SHP77 treated with DMSO at 0.1 percent for 48 hours (cell line): ENCODE results near the gene APMAP.
"Not testable (repeated sequence)": the region's sequence is repeated elsewhere in the genome, so short reads cannot be mapped to it uniquely, and the experiment has no call there.

ENCODE experiments used
- DNase-seq: peaks from one replicate; lab custom pipeline; 2025; lab: John Stamatoyannopoulos, UW

Gene APMAP

DNA sequence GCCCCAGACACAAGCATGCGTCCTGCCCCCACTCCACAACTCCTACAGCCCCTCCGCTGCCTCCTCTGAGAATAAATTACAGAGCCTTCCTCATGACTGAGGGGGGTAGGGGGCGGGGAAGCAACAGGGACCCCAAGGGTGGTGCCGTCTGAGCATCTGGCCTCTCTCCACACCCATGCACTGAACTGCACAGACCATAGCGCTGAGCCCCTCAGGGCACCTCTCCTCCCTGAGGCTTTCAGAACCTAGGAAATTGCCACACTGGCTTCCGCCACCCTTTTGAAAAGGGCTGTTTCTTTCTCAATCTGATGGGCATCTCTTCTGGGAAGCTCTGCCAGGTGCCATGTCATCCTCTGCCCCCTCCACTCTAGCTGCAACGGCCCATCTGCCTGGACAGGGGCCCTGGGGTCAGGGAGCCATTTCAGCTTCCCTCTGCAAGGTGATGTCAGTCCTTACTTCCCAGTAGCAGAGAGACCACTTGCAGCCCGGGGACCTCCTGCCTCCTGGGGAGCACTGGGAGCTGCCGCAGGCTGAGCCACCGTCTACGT lies 40.9 kb downstream of the APMAP start:
- DNase-seq: no peak

DNA sequence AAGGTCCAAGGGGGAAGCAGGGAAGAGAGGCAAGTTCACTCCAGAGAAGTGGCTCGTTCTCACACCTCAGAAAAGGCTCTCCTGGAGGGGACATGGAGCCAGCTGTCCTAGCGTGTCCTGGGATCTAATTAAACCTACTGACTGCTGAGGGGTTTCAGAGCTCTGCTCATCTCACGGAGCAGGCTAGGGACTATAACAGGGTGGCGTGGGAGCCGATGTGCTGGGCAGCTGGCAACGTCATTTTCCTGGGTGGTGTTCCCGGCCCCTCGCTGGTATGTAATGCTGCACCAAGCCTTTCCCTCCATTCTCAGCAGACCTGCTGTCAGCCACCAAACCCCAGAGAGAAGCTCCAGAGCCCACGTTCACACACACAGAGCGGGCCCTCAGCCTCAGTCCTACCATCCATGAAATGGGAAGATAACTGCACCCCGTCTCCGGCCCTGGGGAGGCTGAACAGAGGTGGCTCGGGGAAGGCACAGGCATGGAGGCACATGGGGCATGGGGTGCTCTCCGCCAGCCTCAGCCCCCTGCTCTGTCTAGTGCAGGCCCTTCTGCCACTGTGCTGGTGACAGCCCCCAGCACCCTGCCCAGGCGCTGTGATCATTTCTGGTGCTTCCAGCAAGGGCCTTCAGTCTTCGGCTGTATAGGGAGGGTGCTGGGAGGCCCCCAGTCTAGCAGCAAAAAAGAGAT lies 41.6 kb downstream of the APMAP start:
- DNase-seq: no peak

DNA sequence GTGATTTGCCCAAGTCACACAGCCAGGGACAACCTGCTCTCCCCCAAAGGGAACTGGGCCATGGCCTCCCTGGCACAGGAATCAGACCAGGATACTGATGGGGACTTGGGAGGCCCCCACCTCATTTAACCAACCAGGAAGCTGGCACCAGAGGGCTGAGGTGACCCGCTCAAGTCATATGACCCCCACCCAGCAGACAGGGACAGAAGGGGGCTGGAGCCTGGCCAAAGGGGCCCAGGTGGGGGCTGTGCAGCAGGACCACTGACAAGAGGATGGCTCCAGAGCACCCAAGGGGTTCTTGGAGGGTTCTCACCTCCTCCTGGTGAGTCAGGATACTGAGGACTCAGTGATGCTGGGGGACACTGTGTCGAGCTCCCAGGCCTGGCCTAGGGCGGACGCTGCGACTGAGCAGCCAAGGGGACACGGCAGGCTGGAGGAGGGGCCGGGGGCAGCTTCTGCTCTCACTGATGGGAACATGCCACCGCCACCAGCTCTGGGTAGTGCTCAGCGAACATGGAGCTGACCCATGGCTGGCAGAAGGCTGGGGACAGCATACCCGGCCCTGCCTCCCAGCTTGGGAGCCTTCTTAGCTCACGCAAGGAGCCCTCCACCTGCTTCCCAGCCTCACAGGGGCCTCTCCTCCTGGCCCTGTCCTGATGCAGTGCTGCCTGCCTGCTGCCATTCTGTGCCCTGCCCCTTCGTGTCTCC lies 42.3 kb downstream of the APMAP start:
- DNase-seq: no peak

DNA sequence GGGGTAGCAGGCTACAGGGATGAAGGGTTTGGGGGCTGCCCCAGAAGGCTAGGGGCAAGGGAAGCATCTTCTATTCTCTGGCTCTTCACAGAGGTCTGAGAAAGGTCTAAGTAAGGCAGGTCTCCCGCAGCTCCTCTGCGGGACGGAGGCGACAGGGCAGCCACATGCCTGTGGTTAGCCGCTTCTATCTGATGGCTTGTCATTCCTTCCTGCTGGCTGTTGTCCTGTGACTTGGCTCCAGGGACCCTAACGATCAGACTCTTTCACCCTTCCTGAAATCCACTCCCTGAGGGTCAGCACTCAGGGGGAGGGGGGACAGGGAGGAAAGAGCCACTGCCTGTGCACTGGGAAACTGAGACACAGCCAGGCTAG lies 42.8 kb downstream of the APMAP start:
- DNase-seq: no peak

DNA sequence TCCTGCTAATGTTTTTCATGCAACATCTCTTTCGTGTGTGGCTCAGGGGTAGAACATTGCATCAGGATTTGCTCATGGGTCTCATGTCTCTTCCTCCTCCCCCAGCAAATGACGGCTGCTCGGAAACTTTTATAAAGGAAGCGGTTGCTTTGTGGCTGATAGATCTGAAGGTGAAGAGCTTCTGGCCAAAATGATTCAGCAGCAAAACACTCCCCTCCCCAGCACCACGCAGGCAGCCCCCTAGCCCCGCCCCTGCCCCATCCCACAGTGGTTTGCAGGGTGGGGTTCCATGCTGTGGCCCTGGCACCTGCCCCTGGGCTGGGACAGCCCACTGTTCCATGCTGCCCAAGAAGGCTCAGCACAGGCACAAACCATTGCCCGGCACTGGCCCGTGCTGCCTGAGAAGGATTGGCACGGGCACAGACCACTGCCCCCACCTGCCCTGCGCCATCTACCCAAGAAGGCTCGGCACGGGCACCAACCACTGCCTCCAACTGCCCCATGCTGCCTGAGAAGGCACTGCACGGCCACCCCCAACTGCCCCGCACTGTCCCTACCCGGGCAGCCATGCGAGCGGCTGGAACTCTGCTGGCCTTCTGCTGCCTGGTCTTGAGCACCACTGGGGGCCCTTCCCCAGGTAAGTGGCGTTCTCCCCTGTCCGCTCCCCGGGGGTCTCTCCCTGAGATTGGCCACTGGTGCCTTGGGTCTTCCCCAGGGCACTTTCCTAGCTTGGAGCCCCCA lies 43.4 kb downstream of the APMAP start, which contains the start of gene CST7:
Gene CST7 (plus strand): TSS at position 331 of the 741 bp plus-strand sequence. CDS start 237 bp downstream, at position 568.
- DNase-seq: no peak

DNA sequence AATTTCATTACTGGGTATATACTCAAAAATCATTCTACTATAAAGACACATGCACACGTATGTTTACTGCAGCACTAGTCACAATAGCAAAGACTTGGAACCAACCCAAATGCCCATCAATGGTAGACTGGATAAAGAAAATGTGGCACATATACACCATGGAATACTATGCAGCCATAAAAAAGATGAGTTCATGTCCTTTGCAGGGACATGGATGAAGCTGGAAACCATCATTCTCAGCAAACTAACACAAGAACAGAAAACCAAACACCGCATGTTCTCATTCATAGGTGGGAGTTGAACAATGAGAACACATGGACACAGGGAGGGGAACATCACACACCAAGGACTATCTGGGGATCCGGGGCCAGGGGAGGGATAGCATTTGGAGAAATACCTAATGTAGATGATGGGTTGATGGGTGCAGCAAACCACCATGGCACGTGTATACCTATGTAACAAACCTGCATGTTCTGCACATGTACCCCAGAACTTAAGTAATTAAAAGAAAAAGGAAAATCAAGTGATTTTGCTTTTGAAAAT lies 44.1 kb downstream of the APMAP start:
- DNase-seq: not testable (repeated sequence)

DNA sequence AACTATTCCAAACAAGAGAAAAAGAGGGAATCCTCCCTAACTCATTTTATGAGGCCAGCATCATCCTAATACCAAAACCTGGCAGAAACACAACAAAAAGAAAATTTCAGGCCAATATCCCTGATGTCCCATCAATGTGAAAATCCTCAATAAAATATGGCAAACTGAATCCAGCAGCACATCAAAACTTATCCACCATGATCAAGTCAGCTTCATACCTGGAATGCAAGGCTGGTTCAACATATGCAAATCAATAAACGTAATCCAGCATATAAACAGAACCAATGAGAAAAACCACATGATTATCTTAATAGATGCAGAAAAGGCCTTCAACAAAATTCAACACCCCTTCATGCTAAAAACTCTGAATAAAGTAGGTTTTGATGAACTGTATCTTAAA lies 46.2 kb downstream of the APMAP start:
- not testable (repeated sequence) for DNase-seq

DNA sequence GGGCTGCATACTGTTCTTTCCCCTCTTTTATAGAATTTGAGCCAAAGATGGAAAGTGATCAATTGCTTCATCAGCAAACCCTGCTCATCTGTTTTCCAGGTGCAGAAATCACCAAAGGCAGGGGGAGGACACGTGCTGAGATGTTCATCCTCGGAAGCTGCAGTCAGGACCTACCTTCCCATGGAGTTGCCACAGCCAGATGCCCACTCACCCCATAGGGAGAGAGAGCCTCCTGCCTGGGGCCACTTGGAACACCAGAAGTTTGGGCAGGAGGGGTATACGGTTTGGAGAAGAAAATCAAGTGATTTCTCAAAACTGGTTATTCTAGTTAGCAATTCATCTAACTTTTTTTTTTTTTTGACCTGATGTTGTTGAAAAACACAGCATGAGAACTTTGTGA lies 48.8 kb downstream of the APMAP start:
- no peak for DNase-seq

DNA sequence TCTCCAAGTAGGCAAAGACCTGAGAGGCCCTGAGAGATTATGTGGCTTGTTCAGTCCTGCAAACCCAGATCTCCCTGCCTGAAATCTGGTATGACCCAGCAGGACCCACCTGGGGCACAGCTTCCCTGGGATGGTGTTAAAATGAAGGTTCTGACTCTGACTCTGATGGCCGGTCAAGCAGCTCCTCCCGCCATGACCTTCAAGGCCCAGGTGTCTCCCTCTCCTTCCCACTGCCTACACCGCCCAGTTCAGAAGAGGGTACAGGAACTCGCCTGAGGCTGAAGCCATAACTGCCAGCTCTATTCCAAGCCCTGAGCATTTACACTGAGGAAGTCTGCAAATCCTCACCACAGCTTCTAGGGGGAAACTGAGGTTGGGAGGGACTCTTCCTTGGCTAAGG lies 49.4 kb downstream of the APMAP start:
- DNase-seq: no peak

DNA sequence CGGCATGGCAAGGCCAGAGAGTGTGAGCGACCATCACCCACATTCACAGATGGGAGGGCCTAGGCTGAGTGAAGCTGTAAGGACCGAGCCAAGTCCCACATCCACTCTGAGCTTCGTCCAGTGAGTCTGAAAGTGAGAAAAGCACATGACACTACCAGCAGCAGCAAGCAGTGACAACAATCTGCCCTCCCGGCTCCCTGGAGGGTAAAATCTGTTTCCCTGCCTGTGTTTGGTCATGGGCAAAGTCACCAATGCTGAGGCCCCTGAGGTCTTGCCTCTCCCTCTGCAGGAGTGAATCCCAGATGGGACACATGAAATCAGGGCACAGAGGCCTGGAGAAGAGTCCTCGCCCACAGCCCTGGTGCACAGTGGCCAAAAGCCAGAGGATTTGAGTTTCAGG lies 49.9 kb downstream of the APMAP start:
- no peak for DNase-seq

DNA sequence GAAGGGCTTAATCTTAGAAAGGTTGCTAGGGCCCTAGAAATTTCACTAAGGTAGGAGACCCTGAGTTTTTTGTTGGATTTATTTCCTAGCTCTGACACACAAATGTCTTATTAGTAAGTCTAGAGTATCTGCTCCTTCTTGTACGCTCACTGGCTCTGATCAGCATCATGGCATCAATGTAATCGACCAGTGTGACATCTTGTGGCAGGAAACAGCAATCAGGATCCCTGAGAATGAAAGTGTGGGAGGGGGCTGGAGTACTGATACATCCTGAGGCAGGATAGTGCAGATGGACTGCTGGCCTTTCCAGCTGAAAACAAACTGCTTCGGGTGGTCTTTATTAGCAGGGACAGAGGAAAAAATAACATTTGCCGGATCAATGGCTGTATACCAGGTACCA lies 53.5 kb downstream of the APMAP start:
- no peak for DNase-seq

DNA sequence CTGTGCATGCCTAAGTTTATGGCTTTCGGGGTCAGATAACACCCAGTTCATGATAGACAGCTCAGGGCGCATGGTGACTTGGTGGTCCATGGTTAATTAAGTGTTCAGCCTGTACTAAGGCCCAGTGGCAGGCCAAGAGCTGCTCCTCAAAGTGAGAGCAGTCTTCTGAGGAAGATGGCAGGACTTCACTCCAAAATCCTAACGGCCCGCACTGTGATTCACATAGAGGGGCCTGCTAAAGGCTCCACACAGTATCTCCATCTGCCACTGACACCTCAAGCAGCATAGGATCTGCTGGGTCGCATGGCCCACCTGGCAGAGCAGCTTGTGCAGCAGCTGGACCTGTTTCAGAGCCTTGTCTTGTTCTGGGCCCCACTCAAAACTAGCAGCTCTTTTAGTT lies 54.1 kb downstream of the APMAP start:
- DNase-seq: no peak

DNA sequence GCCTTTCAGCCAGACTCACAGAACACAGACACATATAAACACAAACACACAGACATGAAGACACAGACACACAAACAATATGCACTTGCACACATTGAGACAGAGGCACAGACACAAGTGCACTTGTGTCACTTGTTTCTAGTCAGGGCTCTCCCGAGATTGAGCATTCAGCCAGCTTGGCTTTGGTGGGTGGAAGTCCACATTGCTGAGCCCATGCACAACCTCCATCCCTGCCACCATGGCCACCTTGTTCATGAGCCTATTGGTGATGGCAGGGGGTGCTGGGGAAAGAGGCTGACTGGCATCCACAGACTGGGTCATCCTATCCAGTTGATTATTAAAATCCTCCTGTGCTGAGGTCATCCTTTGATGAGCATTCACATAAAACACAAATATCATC lies 55.0 kb downstream of the APMAP start:
- no peak for DNase-seq

DNA sequence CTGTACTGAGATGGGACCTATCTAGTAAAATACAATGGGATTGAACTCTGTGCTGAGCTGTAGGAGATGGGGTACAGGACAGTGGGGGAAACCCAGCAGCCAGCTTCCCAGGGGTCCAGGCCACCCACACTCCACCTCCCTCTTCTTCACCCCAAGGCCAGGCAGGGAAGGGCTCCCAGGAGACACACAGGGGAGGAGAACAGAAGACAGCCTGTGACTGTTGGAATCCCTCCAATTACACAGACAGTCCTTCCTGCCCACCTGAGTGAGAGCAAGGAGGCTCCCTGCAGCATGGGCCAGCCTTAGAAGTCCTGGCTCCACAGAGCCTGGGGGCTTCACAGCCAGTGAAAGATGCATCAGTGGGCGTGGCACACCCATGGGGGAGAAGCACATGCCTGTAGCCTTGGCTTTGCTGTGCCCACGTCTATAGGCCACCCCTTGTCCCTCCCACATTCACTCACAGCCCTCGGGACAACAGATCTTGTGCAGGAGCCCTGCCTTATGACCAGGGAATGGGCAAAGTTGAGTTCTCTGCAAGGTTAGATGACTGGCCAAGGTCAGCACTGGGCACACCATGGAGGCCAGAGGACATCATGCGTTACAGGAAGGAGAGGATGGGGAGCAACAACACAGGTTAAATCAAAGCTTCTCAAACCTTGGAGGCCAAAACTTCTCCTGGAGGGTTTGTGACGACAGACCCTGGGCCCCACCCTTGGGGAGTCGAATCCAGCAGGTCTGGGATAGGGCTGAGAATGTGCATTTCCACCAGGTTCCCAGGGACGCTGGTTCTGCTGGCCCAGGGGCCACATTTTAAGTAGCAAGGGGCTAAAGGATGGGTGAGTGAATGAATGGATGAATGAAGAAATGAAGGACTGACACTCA lies 55.8 kb downstream of the APMAP start:
- no peak for DNase-seq

DNA sequence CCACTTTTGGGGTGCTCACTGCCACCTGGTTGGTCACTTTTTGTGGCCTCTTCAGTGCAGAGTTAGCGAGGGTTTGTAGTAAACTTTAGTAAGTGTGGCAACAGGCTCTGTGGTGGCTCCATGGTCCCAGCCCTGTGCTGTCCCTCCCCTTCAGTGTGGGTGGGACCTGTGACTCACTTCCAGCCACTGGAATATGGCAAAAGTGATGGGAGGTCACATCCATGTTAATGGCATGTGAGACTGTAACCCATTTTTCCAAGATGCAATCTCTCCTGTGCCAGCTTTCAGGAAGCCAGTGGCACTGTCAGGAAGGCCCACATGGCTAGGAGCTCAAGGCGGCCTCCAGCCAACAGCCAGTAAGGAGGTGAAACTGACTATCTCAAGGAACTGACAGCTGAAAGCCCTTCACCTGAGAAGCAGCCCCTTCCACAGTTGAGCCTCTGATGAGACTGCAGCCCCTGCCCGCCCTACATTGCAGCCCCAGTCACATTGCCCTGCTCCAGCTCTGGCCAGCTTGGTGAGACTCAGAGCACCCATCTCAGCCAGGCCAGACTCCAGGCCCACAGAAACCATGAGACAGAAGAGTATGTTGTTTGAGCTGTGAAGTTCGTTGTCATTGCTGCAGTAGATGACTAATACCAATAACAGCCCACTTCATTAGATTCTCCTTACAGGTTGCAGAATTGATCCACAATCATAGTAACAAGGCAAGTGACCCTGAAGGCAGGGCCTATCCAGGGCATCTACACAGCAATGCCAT lies 56.6 kb downstream of the APMAP start:
- no peak for DNase-seq

DNA sequence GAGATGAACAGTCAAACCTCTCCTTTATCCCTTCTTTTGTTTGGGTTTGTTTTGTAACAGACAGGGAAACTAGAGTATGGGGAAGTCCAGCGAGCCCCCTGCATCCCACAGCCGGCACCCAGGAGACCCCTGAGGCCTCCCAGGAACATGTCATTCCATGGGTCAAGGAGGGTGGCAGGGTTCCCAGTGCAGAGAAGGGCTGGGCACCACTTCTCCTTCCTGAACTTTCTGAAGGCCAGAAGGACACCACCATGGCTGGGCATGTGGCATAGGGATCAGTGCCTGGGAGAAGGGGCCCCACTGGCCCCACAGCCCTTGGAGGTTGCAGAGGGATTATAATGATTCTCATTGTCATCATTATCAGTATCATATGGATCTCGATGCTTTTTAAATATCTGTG lies 57.4 kb downstream of the APMAP start:
- no peak for DNase-seq

DNA sequence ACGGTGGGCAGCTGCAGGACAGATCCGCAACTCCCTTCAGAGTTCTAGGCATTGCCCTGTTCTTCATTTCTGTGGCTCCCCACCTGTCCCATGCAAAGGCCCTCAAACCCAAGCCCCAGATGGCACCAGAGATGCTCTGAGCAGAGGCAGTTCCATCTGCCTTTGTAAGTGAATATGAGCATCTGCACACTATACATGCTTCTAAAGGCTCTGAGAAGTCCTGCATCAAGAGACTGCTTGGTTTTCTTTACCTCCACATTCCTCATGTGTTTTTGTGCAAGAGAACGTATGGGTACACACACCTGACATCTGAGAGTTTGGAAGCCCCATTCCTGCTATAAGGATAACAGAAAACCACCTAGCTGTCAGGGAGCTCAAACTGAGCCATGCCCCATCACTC lies 57.8 kb downstream of the APMAP start:
- no peak for DNase-seq

DNA sequence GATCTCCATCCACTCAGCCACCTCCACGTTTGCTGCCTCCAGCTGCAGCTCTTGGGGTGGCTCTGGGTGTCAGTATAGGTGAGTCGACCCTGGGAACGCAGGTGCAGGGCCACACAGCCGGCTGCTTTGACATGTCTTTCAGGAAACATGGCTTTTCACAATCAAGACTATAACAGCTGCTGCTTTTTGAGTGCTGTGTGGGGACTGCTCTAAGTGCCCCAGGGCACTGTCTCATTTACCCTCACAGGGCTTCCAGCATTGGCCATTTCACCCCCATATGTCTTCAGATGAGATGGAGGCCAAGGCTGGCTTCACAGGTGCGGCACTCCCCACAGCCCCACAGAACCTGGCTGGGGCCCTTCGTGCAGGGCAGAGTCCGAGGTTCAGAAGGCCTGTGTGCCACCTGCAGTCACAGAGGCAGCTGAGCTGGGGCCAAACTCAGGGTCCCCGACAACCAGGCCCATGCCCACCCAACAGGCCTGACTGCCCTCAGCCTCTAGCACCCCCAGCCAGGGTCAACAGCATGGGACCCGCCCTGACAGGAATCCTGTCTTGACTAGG lies 58.4 kb downstream of the APMAP start:
- DNase-seq: no peak

DNA sequence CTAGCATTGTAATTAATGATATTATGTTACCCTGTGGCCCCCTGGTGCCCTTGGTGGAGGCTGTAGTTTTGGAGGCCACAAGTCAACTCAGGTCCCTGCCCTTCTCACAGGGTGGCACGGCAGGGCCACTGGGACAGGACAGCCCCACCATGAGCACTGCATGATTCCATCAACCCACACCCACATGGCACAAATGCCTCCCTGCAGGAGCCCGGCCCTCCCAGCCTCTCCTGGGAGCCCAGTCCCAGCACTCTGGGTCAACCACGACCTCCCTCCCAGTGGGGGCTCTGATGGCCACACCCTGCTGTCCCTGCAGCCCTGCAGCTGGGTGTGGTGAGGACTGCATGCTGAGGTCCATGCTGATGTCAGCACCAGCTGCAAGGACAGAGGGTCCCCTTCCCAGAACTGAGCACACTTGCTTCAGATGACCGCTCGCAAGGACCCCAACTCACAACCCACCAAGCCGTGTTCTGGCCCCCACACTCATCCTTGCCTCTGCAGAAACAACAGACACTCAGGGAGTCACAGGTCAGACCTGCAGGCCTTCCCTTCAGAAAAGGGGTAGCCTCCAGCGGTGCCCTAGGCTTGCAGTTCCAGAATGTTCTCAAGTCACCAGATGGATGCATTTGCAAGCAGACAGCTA lies 59.2 kb downstream of the APMAP start:
- DNase-seq: no peak

DNA sequence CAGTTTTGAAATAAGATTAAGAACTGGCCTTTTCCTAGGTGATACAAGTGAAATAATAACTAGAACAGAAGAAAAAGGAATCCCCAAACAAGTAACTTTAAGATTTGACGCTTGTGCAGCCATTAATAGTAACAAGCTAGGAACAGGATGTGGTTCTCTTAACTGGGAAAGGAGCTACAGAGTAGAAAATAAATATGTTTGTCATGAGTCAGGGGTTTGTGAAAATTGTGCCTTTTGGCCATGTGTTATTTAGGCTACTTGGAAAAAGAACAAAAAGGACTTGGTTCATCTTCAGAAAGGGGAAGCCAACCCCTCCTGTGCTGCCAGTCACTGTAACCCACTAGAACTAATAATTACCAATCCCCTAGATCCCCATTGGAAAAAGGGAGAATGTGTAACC lies 60.7 kb downstream of the APMAP start:
- not testable (repeated sequence) for DNase-seq
